ENCODE data around the gene PRSS56. TPM values are rescaled to one million over a fixed set of nuclear protein-coding genes. Genes with fewer than 3 reads are reported as not detected.
A peak's percentile ranks its signal among the peaks of the same experiment; 100 is the strongest.

PRSS56 gene
- total and polyA plus RNA-seq, 8 donors = 0.02 TPM; not detected in 7

DNA sequence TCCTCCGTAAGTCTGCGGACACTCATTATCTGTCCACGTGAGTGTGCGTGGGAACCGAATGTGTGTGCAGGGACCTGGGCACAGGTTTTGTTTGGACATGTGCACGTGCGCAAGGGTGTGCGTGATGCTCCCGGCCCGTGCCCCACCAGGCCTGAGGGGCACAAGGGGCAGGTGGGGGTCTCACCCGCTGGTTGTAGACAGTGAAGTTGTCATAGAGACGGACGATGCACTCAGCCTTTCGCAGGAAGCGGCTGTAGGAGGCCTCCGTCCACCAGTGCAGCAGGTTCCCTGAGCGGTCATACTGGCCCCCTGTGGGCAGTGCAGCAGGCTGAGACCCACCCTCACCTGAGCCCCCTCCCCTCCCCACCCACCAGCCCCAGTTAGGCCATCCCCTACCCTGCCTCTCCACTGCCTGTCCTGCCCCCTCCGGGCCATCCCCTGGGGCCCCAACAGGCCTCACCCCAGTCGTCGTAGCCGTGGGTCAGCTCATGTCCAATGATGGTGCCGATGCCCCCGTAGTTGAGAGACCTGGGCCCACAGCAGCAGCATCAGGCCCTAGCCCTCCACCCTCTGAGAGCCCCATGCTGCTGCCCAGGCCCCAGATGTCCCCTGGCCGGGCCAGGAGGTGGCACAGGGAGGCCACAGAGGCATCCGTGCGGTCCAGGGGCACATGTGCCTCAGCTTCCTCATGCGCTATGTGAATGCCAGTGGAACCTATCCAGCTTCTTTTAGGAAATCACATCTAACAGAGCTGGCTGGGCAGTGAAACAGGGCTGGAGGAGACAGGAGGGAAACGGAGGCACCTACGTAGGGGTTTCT, 38.7 kb upstream of the PRSS56 start:
- Histone ChIP-seq H3K27ac (no peak overlapping the region), H3K27me3 (peaks cover 0 to 6% (median 0%) of the 10 kb centered on the region in 4 donors), H3K36me3 (no peaks in the 10 kb centered on the region), H3K4me3 (no peak overlapping the region), H3K9me3 (no peaks in the 10 kb centered on the region), H3K4me1 (no peaks in the 10 kb centered on the region)
- TF ChIP-seq, protein P1, sequence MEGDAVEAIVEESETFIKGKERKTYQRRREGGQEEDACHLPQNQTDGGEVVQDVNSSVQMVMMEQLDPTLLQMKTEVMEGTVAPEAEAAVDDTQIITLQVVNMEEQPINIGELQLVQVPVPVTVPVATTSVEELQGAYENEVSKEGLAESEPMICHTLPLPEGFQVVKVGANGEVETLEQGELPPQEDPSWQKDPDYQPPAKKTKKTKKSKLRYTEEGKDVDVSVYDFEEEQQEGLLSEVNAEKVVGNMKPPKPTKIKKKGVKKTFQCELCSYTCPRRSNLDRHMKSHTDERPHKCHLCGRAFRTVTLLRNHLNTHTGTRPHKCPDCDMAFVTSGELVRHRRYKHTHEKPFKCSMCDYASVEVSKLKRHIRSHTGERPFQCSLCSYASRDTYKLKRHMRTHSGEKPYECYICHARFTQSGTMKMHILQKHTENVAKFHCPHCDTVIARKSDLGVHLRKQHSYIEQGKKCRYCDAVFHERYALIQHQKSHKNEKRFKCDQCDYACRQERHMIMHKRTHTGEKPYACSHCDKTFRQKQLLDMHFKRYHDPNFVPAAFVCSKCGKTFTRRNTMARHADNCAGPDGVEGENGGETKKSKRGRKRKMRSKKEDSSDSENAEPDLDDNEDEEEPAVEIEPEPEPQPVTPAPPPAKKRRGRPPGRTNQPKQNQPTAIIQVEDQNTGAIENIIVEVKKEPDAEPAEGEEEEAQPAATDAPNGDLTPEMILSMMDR (IDR thresholded peaks at IDR 0.05) = no peak
- ATAC-seq = no peak
- intact Hi-C loops (cut with DNase I) = no loop called here
- no peak for FAIRE-seq
- 74 to 80% methylated on average over 29 of the region's 29 CpGs for WGBS, 2 donors
- DNase-seq = peak in 3 of 6 donors; percentile 16 to 50 (median 39)

DNA sequence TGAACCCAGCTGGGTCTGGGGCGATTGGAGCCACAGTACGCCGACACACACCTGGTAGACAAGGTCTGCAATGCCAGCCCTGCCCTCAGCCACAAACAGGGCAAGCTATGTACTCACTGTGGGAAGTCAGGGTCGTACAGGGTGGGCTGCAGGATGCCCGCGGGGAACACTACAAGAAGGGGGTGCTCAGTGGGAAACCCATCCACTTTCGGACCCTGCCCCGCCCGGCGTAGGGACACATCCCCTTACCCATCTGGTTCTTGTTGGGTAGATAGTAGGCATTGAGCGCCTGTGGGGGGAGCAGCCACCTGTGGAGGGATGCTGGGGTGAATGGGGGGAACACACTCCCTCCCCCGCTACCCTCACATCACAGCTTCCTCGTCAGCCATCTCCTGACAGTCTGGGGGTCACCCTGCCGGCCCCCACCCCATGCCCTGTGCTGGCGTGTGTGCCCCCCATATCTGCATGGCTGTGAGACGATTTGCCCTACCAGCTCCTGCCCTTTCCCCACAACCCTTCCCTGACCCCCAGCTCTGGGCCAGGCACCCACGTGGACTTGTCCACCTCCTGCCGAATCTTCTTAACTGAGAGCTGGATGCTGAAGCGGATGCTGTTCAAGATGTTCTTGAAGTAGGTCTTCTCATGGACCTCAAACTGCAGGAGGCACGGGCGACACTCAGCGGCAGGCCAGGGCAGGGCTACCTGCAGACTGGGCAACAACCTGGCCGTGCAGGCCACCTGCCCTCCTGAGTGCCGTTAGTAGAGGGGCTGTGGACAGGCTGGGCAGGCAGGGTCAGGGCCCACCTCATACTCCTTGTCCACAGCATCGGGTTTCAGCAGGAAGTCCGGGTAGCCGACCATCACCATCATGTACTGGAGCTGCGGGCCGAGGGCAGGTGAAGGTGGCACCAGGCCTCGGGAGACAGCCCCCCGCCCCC, 37.6 kb upstream of the PRSS56 start:
- 74 to 82% methylated on average over 30 to 31 of the region's 31 CpGs for WGBS, 2 donors
- H3K4me1 ChIP-seq = no peaks in the 10 kb centered on the region
- H3K9me3 ChIP-seq = no peaks in the 10 kb centered on the region
- intact Hi-C loops (cut with DNase I) = no loop called here
- H3K27me3 ChIP-seq = peaks cover 0 to 7% (median 3%) of the 10 kb centered on the region in 4 donors
- DNase-seq (peak in 3 of 6 donors; percentile 6 to 54 (median 38)), ATAC-seq (no peak), FAIRE-seq (no peak)
- H3K4me3 ChIP-seq = no peak overlapping the region
- H3K36me3 ChIP-seq = no peaks in the 10 kb centered on the region
- TF ChIP-seq, protein P1 (IDR thresholded peaks at IDR 0.05) = no peak
- no peak overlapping the region for H3K27ac ChIP-seq

DNA sequence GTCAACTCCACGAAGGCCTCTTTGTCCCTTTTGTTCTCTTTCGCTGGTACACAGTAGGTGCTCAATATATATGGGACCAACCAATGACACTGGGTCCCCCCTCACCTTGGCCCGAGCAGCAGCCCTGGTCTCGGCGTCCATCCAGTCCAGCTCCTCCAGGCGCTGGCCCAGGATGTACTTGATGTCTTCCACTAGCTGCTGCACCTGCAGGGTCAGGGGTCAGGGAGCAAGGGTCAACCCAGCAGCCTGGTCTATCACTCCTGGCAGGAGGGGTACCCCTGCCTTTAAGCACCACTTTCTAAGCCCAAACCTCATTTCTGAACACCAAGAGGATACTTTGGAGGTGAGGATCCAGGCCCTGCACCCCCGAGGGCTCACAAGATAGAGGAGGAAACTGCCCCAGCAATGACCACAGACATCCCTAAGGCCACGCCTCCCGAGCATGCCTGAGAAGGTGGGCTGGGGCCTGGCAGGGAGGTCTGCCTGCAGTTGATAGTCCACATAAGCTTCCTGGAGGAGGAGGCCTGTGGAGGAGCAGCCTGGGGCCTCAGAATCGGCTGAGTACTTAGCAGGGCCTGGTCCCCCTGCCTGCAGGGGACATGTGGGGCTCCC, 36.8 kb upstream of the PRSS56 start:
- 81 to 87% methylated on average over 10 of the region's 10 CpGs for WGBS, 2 donors
- ATAC-seq = no peak
- no peak overlapping the region for H3K4me3 ChIP-seq
- no peaks in the 10 kb centered on the region for H3K9me3 ChIP-seq
- intact Hi-C loops (cut with DNase I) = no loop called here
- H3K27ac ChIP-seq = no peak overlapping the region
- H3K27me3 ChIP-seq = peaks cover 0 to 7% (median 3%) of the 10 kb centered on the region in 4 donors
- no peaks in the 10 kb centered on the region for H3K4me1 ChIP-seq
- peak in 2 of 6 donors; percentile 27 to 51 for DNase-seq
- FAIRE-seq = no peak
- H3K36me3 ChIP-seq = no peaks in the 10 kb centered on the region
- TF ChIP-seq, protein P1 (IDR thresholded peaks at IDR 0.05) = no peak

GRCh38 chr2:232483923-232484627, 36.1 kb upstream of the PRSS56 start:
- intact Hi-C loops (cut with DNase I) = no loop called here
- peak in 2 of 6 donors; percentile 45 to 60 for DNase-seq
- no peak for FAIRE-seq
- H3K27me3 ChIP-seq = peaks cover 0 to 7% (median 3%) of the 10 kb centered on the region in 4 donors
- no peaks in the 10 kb centered on the region for H3K36me3 ChIP-seq
- ATAC-seq = no peak
- TF ChIP-seq, protein P1 (IDR thresholded peaks at IDR 0.05) = no peak
- H3K4me1 ChIP-seq = no peaks in the 10 kb centered on the region
- no peaks in the 10 kb centered on the region for H3K9me3 ChIP-seq
- 79 to 84% methylated on average over 19 of the region's 19 CpGs for WGBS, 2 donors
- no peak overlapping the region for H3K27ac ChIP-seq
- no peak overlapping the region for H3K4me3 ChIP-seq
